ENCODE results near the gene CLDN2. TPM values are rescaled to one million over a fixed set of nuclear protein-coding genes. Genes with fewer than 3 reads are reported as not detected.

Gene CLDN2
- total and polyA plus RNA-seq, 2 of the 13 experiments (the other 11 are each of a cell fraction or from before 2014, with no cell fraction given): 1.3 to 1.5 TPM

DNA sequence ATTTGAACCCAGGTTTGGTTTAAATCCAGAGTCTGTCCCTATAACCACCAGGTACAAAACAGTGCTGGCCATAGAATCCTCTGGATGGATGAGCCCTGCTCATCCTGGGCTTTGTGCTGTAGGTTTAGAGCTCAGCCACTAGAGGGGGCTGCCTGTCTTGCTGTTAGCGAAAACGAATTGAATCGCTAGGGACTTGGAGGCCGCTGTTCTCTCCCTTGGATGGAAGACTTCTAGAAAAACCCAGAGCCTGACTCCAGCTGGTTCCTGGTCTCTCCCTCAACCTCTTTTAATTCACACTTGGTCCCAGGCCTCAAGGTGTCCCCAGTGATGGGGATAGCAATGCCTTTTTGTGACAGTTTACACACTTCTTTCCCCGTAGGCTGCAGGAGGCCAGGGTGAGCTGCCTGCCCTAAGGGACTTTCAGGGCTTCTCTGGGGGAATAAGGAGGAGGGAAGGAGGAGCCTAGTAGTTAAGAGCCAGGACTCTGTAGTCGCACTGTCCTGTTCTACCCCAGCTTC is 25.8 kb upstream of the CLDN2 start:
- intact Hi-C loops (cut with micrococcal nuclease; ENCODE audit: unreplicated experiment): loop anchor here (1.0 kb wide), 1 partner anchor 66 kb away; no protein-coding TSS in a partner anchor
- CTCF ChIA-PET (ENCODE audit: low intra/inter-chr PET ratio, low total read pairs): interaction anchor here (0.9 to 2.4 kb wide), 2 partner anchors 59 to 65 kb away, joined by 3 to 25 read pairs; no protein-coding TSS in a partner anchor
- Histone ChIP-seq H3K4me1 (ENCODE audit: insufficient read depth, low read length) (peaks cover 30% of the 10 kb centered on the region), H3K9me3 (ENCODE audit: low read length) (no peaks in the 10 kb centered on the region), H3K27me3 (ENCODE audit: control insufficient read depth in 1 of 2, insufficient read depth in 2 of 2, low read length in 2 of 2) (no peaks in the 10 kb centered on the region), H3K79me2 (ENCODE audit: insufficient read depth, low read length) (no peaks in the 10 kb centered on the region), H2AFZ (ENCODE audit: low read length) (peak overlapping the region; percentile 23), H3K27ac (ENCODE audit: extremely low read length, insufficient read depth, low read length) (no peak overlapping the region), H3K9ac (ENCODE audit: insufficient read depth, low read depth, low read length) (peak overlapping the region; percentile 54), H4K20me1 (ENCODE audit: insufficient read depth, low read length) (no peaks in the 10 kb centered on the region), H3K4me3 (replicated peaks in 1 of 3; ENCODE audit: insufficient read depth in 1 of 3, low read depth in 2 of 3, low read length in 3 of 3) (peak overlapping the region in 1 of 3 experiments; percentile 46; a peak in 2 of 6 replicates), H3K4me2 (ENCODE audit: low read depth, low read length) (peak overlapping the region; percentile 79), H3K36me3 (replicated peaks in 1 of 2; ENCODE audit: control insufficient read depth in 1 of 2, insufficient read depth in 2 of 2, low read length in 2 of 2) (no peaks in the 10 kb centered on the region)
- no TSS peak for BruUV-seq (replicated peaks)
- in situ Hi-C loops (cut with HindIII; ENCODE audit: extremely low pct_ligation_motif_present, low pct_unique_long_range_greater_than_20kb): no loop called here
- WGBS (ENCODE audit: low lambda C conversion rate): no CpG with 5 or more reads among the region's 6 CpGs
- POLR2A ChIA-PET: interaction anchor here (1.0 to 1.5 kb wide), 3 partner anchors 37 to 73 kb away, joined by 3 to 4 read pairs (median 4); no protein-coding TSS in a partner anchor
- DNase-seq (ENCODE audit: low spot score): peak; percentile 60
- peak; percentile 89 for ATAC-seq
- peak; percentile 92 for FAIRE-seq
- TF ChIP-seq ZBTB40 (IDR thresholded peaks at IDR 0.05) (no peak), ZBTB40 (CRISPR knock-in tag; IDR thresholded peaks at IDR 0.05) (no peak), ZNF564 (CRISPR knock-in tag; IDR thresholded peaks at IDR 0.05) (no peak), GATAD1 (CRISPR knock-in tag; IDR thresholded peaks at IDR 0.05) (no peak), RFX5 (IDR thresholded peaks at IDR 0.05; ENCODE audit: low read depth, low read length) (no peak), STAG1 (CRISPR knock-in tag; IDR thresholded peaks at IDR 0.05) (peak; percentile 86), CBX2 (IDR thresholded peaks at IDR 0.05; ENCODE audit: low read depth, low read length) (no peak), CBX2 (CRISPR knock-in tag; IDR thresholded peaks at IDR 0.05; ENCODE audit: low read depth) (no peak), ZNF780A (CRISPR knock-in tag; IDR thresholded peaks at IDR 0.05) (no peak)
- TF ChIP-seq, protein P1, sequence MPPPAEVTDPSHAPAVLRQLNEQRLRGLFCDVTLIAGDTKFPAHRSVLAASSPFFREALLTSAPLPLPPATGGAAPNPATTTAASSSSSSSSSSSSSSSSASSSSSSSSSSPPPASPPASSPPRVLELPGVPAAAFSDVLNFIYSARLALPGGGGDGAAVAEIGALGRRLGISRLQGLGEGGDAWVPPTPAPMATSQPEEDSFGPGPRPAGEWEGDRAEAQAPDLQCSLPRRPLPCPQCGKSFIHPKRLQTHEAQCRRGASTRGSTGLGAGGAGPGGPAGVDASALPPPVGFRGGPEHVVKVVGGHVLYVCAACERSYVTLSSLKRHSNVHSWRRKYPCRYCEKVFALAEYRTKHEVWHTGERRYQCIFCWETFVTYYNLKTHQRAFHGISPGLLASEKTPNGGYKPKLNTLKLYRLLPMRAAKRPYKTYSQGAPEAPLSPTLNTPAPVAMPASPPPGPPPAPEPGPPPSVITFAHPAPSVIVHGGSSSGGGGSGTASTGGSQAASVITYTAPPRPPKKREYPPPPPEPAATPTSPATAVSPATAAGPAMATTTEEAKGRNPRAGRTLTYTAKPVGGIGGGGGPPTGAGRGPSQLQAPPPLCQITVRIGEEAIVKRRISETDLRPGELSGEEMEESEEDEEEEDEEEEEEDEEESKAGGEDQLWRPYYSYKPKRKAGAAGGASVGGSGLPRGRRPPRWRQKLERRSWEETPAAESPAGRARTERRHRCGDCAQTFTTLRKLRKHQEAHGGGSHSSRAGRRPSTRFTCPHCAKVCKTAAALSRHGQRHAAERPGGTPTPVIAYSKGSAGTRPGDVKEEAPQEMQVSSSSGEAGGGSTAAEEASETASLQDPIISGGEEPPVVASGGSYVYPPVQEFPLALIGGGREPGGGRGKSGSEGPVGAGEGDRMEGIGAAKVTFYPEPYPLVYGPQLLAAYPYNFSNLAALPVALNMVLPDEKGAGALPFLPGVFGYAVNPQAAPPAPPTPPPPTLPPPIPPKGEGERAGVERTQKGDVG (CRISPR knock-in tag; IDR thresholded peaks at IDR 0.05; ENCODE audit: borderline replicate concordance): no peak

Data from HepG2 (cell line).